Activated naive CD4-positive, alpha-beta T cell treated with anti-CD3 and anti-CD28 coated beads, Interleukin-2, amount 10 ng/mL, durations not matched to agents 7 days and 5 days (primary cell): Measurements from ENCODE around the gene STARD3NL.

Experiments
- CTCF ChIA-PET: fragments of 350-600 bp; sonication (Branson Sonifier 250); formaldehyde crosslinking; loops from one replicate; lab custom pipeline; 2021; ENCODE audit warnings: antibody characterized with exemption; lab: Charles Lee
- DNase-seq: peaks from one replicate; pipeline ENCODE4 v3.0.0-alpha.2; 2020
- H3K27ac Mint-ChIP-seq: one replicate; pipeline ENCODE4 v1.8.0; 2021; ENCODE audit warnings: mild to moderate bottlenecking, moderate library complexity, mixed read lengths
- H3K27me3 Mint-ChIP-seq: one replicate; pipeline ENCODE4 v1.8.0; 2021; ENCODE audit warnings: mild to moderate bottlenecking, mixed read lengths
- H3K36me3 Mint-ChIP-seq: one replicate; pipeline ENCODE4 v1.8.0; 2021; ENCODE audit warnings: mixed read lengths
- H3K4me1 Mint-ChIP-seq: one replicate; pipeline ENCODE4 v1.8.0; 2021; ENCODE audit warnings: mixed read lengths
- H3K4me3 Mint-ChIP-seq: one replicate; pipeline ENCODE4 v1.8.0; 2021; ENCODE audit warnings: mild to moderate bottlenecking, moderate library complexity, mixed read lengths
- H3K9me3 Mint-ChIP-seq: one replicate; pipeline ENCODE4 v1.8.0; 2021; ENCODE audit warnings: mixed read lengths

STARD3NL gene

DNA sequence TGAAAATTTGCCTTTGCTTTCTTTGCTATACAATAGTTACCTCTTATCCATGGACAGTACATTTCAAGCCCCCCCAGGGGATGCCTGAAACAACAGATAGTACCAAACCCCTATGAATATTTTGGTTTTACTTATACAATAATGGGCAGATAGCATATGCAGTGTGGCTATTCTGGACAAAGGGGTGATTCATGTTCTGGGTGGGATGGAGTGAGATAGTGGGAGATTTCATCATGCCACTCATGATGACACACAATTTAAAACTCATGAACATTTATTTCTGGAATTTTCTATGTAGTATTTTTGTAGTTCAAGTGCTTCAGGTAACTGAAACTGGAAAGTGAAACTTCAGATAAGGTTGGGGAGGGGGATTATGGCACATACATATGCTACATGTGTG is 12.0 kb downstream of the STARD3NL start:
- H3K4me1 Mint-ChIP-seq = peaks cover 7% of the 10 kb centered on the region
- no peak overlapping the region for H3K4me3 Mint-ChIP-seq
- no peaks in the 10 kb centered on the region for H3K27me3 Mint-ChIP-seq
- no peak overlapping the region for H3K27ac Mint-ChIP-seq
- H3K36me3 Mint-ChIP-seq = peaks cover 8% of the 10 kb centered on the region
- CTCF ChIA-PET = no interaction called here
- no peak for DNase-seq
- H3K9me3 Mint-ChIP-seq = no peaks in the 10 kb centered on the region

DNA sequence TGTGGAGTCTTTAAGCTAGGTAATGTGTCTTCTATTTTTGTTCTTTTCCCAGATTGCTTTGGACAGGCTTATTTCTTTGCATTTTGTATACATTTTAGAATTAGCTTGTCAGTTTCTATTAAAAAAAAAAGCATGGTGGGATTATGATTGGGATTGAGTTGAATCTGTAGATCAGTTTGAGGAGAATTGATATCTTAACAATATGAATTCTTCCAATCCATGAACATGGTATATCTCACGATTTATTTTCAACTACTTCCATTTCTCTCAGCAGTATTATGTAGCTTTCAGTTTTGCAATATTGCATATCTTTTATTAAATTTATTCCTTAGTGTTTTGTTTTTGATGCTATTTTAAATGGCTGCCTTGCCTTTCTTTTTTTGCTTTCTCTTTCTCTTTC is 13.7 kb downstream of the STARD3NL start:
- Mint-ChIP-seq H3K4me1 (peaks cover 7% of the 10 kb centered on the region), H3K9me3 (no peaks in the 10 kb centered on the region), H3K4me3 (no peak overlapping the region), H3K27ac (no peak overlapping the region), H3K27me3 (no peaks in the 10 kb centered on the region), H3K36me3 (peaks cover 2% of the 10 kb centered on the region)
- DNase-seq = no peak
- CTCF ChIA-PET = interaction anchor here (0.7 to 1.3 kb wide), 3 partner anchors 11 to 31 kb away, joined by 3 to 4 read pairs (median 3); no protein-coding TSS in a partner anchor

DNA sequence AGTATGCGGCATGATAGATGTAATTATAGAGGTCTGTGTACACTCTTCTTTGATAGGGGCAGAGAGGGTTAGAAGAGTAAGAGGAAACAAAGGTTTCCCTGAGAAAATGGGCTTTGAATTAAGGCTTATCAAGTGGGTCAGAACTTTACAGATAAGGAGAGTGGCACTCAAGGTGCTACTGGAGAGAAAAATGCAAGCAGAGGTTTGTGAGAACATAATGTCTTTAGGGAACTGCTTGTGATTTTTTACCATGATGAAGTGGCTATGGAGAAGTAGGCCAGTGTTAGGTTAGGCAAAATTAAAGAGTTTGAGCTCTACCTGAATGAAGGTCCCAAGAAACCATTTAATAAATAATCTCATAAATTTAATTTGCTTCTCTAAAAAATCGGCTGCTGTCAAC is 14.3 kb downstream of the STARD3NL start:
- H3K9me3 Mint-ChIP-seq = no peaks in the 10 kb centered on the region
- no peaks in the 10 kb centered on the region for H3K27me3 Mint-ChIP-seq
- no peak overlapping the region for H3K27ac Mint-ChIP-seq
- no peak overlapping the region for H3K4me3 Mint-ChIP-seq
- CTCF ChIA-PET = interaction anchor here (0.7 to 1.3 kb wide), 2 partner anchors 23 to 30 kb away, joined by 3 to 4 read pairs; no protein-coding TSS in a partner anchor
- H3K36me3 Mint-ChIP-seq = peaks cover 2% of the 10 kb centered on the region
- H3K4me1 Mint-ChIP-seq = peaks cover 10% of the 10 kb centered on the region
- DNase-seq = no peak

DNA sequence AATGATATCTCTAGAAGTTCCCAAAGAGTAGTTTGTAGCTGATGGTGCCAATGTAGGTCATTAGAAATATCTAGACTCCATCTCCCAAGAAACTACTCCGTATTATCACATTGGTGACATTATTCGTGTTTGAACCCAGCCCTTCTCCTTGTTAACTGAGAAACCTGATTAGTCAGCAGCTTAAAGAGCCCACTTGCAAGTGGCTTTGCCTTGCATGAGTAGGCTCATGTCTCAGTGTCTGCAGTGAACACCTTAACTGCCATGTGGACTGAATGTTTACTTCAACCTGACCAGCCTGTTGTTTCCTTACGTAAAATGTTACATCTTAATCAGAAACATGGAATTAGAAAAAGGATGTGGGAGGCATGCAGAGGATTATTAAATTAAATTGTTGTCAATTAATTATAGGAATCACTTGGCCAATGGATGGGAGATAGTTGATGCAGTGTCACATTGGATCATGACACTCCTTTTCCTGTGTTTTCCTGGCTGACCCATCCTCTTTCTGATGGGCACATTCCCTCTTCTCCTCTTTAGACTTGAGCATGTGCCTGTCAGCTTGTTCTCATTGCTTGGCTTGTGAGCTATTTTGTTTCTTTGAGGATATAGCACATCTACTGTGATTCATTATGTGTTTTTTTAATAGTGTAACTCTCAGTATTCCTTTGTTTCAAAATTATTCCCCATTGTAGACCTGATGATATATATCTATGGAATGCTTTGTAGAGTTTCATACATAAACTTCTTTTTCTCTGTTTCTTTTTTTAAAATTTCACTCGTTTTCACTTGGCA is 18.0 kb downstream of the STARD3NL start:
- Mint-ChIP-seq H3K27me3 (no peaks in the 10 kb centered on the region), H3K27ac (no peak overlapping the region), H3K4me3 (no peak overlapping the region), H3K36me3 (peaks cover 4% of the 10 kb centered on the region), H3K4me1 (peaks cover 8% of the 10 kb centered on the region), H3K9me3 (no peaks in the 10 kb centered on the region)
- no peak for DNase-seq
- CTCF ChIA-PET = interaction anchor here (0.6 to 1.7 kb wide), 5 partner anchors 20 to 188 kb away, joined by 3 to 5 read pairs (median 3); no protein-coding TSS in a partner anchor

DNA sequence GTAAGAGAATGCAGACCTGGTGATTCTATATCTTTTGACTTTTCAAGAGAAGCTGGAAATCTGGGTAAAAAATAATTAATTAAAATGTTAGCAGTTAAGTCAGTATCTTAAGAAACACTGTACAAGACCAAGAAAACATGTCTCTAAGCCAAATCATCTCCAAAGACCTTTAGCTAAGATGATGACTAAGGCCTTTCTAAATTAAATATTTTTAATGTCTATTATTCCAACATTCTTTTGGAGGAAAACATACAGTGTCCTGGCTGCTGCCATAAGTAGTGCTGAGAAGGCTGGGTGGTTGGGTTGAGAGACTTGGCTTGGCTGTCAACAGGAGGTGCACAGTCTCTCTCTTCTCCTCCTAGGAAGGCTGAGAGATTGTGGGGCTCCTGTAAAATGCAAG is 20.3 kb downstream of the STARD3NL start:
- CTCF ChIA-PET = interaction anchor here (0.7 to 3.2 kb wide), 4 partner anchors 12 to 170 kb away, joined by 3 to 19 read pairs (median 4); no protein-coding TSS in a partner anchor
- peaks cover 3% of the 10 kb centered on the region for H3K4me1 Mint-ChIP-seq
- DNase-seq = no peak
- H3K4me3 Mint-ChIP-seq = no peak overlapping the region
- H3K27me3 Mint-ChIP-seq = no peaks in the 10 kb centered on the region
- H3K27ac Mint-ChIP-seq = no peak overlapping the region
- H3K36me3 Mint-ChIP-seq = peaks cover 10% of the 10 kb centered on the region
- H3K9me3 Mint-ChIP-seq = no peaks in the 10 kb centered on the region

DNA sequence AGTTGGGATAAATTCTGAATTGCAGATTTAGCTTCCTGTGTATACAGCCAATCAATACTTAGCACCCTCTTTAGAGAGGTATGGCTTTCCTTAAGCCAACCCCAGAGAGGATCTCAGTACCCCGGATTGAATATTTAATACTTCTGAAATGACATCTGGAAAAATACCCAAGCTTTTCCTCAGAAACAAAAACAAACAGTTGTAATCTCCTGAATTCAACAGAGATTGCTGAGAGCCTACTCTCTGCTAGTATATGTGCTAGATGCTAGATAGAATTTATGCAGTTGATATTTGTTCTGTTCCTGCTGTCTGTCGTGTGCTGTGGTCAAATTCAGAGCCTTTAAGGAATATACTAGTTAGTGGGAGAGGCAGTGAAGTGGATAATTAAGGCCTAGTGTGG is 21.1 kb downstream of the STARD3NL start:
- peaks cover 3% of the 10 kb centered on the region for H3K4me1 Mint-ChIP-seq
- CTCF ChIA-PET = interaction anchor here (0.7 to 3.2 kb wide), 3 partner anchors 13 to 137 kb away, joined by 3 to 19 read pairs (median 4); no protein-coding TSS in a partner anchor
- no peak for DNase-seq
- H3K36me3 Mint-ChIP-seq = peaks cover 15% of the 10 kb centered on the region
- H3K4me3 Mint-ChIP-seq = no peak overlapping the region
- H3K9me3 Mint-ChIP-seq = no peaks in the 10 kb centered on the region
- no peaks in the 10 kb centered on the region for H3K27me3 Mint-ChIP-seq
- no peak overlapping the region for H3K27ac Mint-ChIP-seq

DNA sequence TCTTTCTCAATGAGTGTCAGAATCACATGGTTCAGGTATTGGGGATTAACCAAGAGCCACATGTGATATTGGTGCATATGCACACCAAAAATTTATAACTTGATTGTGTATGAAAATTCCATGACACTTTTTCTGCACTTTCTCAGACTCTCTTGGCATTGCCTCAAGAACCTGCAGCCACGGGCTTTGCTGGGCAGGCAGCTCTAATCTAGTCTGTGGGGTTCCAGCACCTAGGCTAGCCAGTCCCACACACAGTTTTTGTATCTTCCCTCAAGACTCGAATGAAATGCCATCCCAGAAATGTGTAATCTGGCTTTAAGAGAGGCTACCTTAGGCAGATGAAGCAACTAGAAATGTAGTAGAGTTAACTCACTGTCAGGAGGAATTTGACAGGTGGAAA is 21.7 kb downstream of the STARD3NL start:
- H3K27me3 Mint-ChIP-seq = no peaks in the 10 kb centered on the region
- peaks cover 3% of the 10 kb centered on the region for H3K4me1 Mint-ChIP-seq
- H3K36me3 Mint-ChIP-seq = peaks cover 15% of the 10 kb centered on the region
- CTCF ChIA-PET = interaction anchor here (0.8 to 3.2 kb wide), 3 partner anchors 12 to 16 kb away, joined by 3 to 19 read pairs (median 4); no protein-coding TSS in a partner anchor
- DNase-seq = no peak
- H3K27ac Mint-ChIP-seq = no peak overlapping the region
- H3K4me3 Mint-ChIP-seq = no peak overlapping the region
- H3K9me3 Mint-ChIP-seq = no peaks in the 10 kb centered on the region

DNA sequence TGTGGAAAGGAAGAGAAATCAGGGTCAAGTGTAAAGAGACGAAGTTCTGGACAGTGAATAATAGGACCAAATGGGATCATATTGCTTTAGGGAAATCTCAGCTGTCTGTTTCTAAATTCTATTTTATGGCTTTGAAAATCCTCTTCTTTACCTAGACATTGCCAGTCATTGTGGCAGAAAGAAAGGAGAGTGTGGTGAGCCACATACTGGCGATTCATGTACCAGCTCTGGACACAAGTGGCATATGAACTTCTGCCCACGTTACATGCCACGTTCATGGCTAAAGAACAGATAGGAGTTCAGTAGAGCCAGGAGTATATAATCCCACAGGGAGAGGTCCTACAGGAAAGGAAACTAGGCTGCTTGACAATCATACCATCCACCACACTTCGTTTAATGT is 28.0 kb downstream of the STARD3NL start:
- no peak for DNase-seq
- Mint-ChIP-seq H3K27me3 (no peaks in the 10 kb centered on the region), H3K27ac (no peak overlapping the region)

DNA sequence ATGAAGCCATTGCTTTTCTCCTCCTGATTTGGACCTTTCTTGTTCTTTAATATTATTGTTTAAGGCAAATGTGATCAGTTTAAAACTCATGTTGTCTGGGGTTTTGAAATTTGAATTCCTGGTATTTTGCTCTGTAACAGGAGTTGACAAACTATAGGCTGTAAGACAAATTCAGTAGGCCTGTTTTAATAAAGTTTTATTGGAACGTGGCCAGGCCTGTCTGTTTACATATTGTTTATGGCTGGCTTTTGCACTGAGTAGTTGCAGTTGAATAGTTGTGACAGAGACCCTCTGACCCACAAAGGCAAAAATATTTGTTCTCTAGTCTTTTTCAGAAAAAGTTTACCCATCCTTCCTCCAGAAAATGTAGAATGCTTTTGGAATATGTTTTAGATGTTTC is 29.8 kb downstream of the STARD3NL start:
- Mint-ChIP-seq H3K27ac (no peak overlapping the region), H3K4me3 (no peak overlapping the region), H3K36me3 (peaks cover 10% of the 10 kb centered on the region), H3K27me3 (no peaks in the 10 kb centered on the region), H3K9me3 (no peaks in the 10 kb centered on the region), H3K4me1 (no peaks in the 10 kb centered on the region)
- DNase-seq = no peak
- CTCF ChIA-PET = interaction anchor here (0.6 to 6.4 kb wide), 2 partner anchors 111 to 162 kb away, joined by 3 to 29 read pairs; no protein-coding TSS in a partner anchor

More for the DNA sequence above, 28.0 kb downstream of the STARD3NL start:
- peaks cover 15% of the 10 kb centered on the region for H3K36me3 Mint-ChIP-seq
- CTCF ChIA-PET = interaction anchor here (0.8 to 1.4 kb wide), 2 partner anchors 10 to 130 kb away, joined by 3 to 5 read pairs; no protein-coding TSS in a partner anchor
- no peaks in the 10 kb centered on the region for H3K4me1 Mint-ChIP-seq
- no peaks in the 10 kb centered on the region for H3K9me3 Mint-ChIP-seq
- no peak overlapping the region for H3K4me3 Mint-ChIP-seq

DNA sequence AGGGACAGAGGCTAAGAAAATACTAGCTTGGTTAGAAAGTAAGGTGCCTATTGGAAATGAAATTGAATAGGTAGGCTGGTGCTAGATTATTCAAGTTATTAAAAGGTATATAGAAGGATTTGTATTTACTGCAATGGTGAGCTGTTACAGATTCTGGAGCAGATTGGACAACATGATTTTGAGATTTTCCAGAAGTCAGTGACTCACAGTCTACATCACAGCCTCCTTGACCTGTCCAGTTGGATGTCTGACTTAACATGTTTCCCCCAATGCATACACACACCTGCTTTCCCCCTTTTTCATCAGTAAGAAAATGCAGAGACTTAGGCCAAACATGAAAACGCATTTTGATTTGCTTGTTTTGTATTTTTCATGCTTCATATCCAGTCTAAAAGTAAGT is 33.4 kb downstream of the STARD3NL start:
- Mint-ChIP-seq H3K4me3 (no peak overlapping the region), H3K27me3 (no peaks in the 10 kb centered on the region), H3K27ac (no peak overlapping the region), H3K4me1 (peaks cover 10% of the 10 kb centered on the region), H3K36me3 (peaks cover 8% of the 10 kb centered on the region), H3K9me3 (no peaks in the 10 kb centered on the region)
- CTCF ChIA-PET = interaction anchor here (0.8 to 6.4 kb wide), 7 partner anchors 11 to 158 kb away, joined by 3 to 29 read pairs (median 4); no protein-coding TSS in a partner anchor
- no peak for DNase-seq

DNA sequence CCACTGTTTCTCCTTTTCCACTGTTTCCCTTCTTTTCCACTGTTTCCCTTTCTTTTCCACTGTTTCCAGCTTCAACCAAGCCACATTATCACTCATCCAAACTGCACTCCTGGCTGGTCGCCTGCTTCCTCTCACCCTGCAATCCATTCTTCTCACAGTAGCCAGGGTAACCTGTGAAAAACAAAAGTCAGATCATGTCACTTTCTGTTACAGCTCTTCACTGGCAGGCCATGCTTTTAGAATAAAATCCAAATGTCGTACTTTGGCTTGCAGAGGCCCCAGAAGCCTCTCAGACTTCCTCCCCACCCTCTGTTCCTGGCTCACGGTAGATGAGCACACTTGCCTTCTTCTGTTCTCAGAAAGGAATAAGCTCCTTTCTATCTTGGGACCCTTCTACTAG is 33.9 kb downstream of the STARD3NL start:
- peaks cover 13% of the 10 kb centered on the region for H3K4me1 Mint-ChIP-seq
- no peaks in the 10 kb centered on the region for H3K9me3 Mint-ChIP-seq
- no peaks in the 10 kb centered on the region for H3K27me3 Mint-ChIP-seq
- no peak for DNase-seq
- CTCF ChIA-PET = interaction anchor here (0.8 to 6.4 kb wide), 8 partner anchors 11 to 158 kb away, joined by 3 to 29 read pairs (median 5); no protein-coding TSS in a partner anchor
- peaks cover 8% of the 10 kb centered on the region for H3K36me3 Mint-ChIP-seq
- H3K27ac Mint-ChIP-seq = no peak overlapping the region
- no peak overlapping the region for H3K4me3 Mint-ChIP-seq

DNA sequence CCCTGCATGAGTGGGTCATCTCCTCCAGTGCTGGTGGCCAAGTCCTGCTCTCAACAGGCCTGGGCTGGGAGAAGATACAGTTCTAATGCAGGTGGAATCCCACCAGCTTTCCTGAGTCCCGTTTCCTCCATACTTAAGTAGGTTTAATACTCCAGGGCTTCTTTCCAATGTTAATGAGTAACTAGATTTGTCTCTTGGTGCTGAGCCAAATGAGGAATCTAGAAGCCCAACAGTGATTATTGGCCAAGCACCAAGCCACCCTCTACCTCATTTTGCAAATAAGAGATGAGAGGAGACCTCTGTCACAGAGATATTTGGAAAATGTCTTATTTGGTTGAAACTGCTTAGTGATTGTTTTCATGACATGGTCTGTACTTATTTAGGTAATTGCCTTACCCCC is 37.1 kb downstream of the STARD3NL start:
- Mint-ChIP-seq H3K36me3 (peaks cover 26% of the 10 kb centered on the region), H3K27me3 (no peaks in the 10 kb centered on the region), H3K27ac (no peak overlapping the region), H3K9me3 (no peaks in the 10 kb centered on the region), H3K4me3 (no peak overlapping the region), H3K4me1 (peaks cover 26% of the 10 kb centered on the region)
- CTCF ChIA-PET = interaction anchor here (0.7 to 10.3 kb wide), 37 partner anchors 9 to 314 kb away, joined by 3 to 285 read pairs (median 9); partner anchors contain the start of gene STARD3NL
- DNase-seq = no peak

DNA sequence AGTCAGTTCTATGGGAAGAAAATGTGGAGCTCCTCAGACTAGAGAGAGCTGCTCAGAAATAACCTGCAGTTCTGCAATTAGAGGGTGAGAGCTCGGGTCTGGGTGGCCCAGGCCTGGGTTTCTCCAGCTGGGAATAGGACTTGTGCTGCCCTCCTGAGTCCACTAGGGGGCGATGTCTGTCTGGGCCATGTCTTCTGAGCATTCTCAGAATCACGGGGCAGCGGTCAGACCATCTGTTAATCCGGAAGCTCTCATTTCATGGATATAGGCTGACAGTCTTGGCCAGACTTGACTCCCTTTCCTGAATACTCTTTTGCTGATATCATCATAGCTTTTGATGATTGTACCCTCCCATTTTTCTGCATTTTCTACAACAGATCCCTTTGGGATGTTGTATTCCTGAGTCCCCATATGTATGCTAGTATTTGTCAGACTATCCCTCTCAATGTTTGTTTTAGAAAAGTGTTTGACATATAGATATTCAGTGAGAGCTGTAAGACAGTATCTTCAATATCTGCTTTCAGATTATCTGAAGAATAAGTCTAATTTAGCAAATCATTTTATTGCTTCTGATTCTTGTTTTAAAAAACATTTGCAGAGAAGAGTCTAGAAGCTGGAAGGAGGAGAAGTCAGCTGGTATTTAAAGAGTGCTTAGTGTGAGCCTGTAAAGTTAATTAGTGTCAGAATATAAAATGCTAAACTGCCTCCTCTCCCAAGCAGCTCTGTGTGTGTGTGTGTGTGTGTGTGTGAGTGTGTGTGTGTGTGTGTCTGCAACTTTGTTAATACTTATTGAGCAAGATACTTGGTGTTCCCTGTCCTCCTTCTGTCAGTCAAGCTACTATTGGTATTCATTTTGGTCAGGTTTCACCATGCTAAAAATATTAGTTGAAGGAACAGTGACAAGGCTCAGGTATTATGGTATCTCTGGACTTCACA is 38.0 kb downstream of the STARD3NL start:
- Mint-ChIP-seq H3K27me3 (no peaks in the 10 kb centered on the region), H3K4me3 (no peak overlapping the region), H3K4me1 (peaks cover 32% of the 10 kb centered on the region), H3K9me3 (no peaks in the 10 kb centered on the region), H3K36me3 (peaks cover 32% of the 10 kb centered on the region), H3K27ac (no peak overlapping the region)
- CTCF ChIA-PET = interaction anchor here (0.7 to 10.3 kb wide), 44 partner anchors 9 to 315 kb away, joined by 3 to 285 read pairs (median 6); partner anchors contain the start of gene STARD3NL
- peak; percentile 85 for DNase-seq
